HepG2 (cell line): ENCODE data around the gene CDK14.

Source experiments
- ARNTL ChIP-seq: sonication (generic); formaldehyde crosslinking; IDR thresholded peaks from 2 replicates; pipeline ENCODE4 v1.4.0; 2020; ENCODE audit warnings: mild to moderate bottlenecking, missing genetic modification reagents
- CHD4 ChIP-seq: fragments of 200-600 bp; sonication (generic); IDR thresholded peaks from 2 replicates; pipeline ENCODE4 v1.7.0; 2017; ENCODE audit warnings: mild to moderate bottlenecking, low read length, borderline replicate concordance
- EZH2 ChIP-seq: conservative IDR thresholded peaks from 2 replicates; pipeline ENCODE4 v1.6.1; 2012; ENCODE audit warnings: mild to moderate bottlenecking, low read depth, low read length, moderate library complexity
- KLF6 ChIP-seq: IDR thresholded peaks from 2 replicates; pipeline ENCODE4 v1.8.0; 2016; ENCODE audit warnings: missing biosample characterization, missing genetic modification reagents
- MIER2 ChIP-seq: IDR thresholded peaks from 2 replicates; pipeline ENCODE4 v1.6.1; 2016; ENCODE audit warnings: missing biosample characterization, missing genetic modification reagents
- PBX2 ChIP-seq: IDR thresholded peaks from 2 replicates; pipeline ENCODE4 v1.6.1; 2016; ENCODE audit warnings: control low read depth
- POLR2A ChIP-seq, 2 experiments: IDR thresholded peaks; 2 replicates each; pipeline ENCODE4 v1.6.1; 2011; ENCODE audit warnings: low read depth in 2 of 2, low read length in 2 of 2, mild to moderate bottlenecking in 1 of 2, moderate library complexity in 1 of 2; ENCODE audit not compliant: insufficient read depth in 1 of 2
- SIN3A ChIP-seq: IDR thresholded peaks from 2 replicates; pipeline ENCODE4 v1.6.1; 2011; ENCODE audit warnings: low read depth, mild to moderate bottlenecking, control low read depth, low read length, borderline replicate concordance
- ZNF362 ChIP-seq: sonication (generic); formaldehyde crosslinking; IDR thresholded peaks from 2 replicates; pipeline ENCODE4 v1.4.0; 2020; ENCODE audit warnings: missing genetic modification reagents, mild to moderate bottlenecking, borderline replicate concordance
- ZNF543 ChIP-seq: sonication (generic); formaldehyde crosslinking; IDR thresholded peaks from 2 replicates; pipeline ENCODE4 v1.4.0; 2020; ENCODE audit warnings: mild to moderate bottlenecking, missing genetic modification reagents
- ZZZ3 ChIP-seq: sonication (generic); formaldehyde crosslinking; IDR thresholded peaks from 2 replicates; pipeline ENCODE4 v1.4.0; 2020; ENCODE audit warnings: missing genetic modification reagents, mild to moderate bottlenecking, borderline replicate concordance

DNA sequence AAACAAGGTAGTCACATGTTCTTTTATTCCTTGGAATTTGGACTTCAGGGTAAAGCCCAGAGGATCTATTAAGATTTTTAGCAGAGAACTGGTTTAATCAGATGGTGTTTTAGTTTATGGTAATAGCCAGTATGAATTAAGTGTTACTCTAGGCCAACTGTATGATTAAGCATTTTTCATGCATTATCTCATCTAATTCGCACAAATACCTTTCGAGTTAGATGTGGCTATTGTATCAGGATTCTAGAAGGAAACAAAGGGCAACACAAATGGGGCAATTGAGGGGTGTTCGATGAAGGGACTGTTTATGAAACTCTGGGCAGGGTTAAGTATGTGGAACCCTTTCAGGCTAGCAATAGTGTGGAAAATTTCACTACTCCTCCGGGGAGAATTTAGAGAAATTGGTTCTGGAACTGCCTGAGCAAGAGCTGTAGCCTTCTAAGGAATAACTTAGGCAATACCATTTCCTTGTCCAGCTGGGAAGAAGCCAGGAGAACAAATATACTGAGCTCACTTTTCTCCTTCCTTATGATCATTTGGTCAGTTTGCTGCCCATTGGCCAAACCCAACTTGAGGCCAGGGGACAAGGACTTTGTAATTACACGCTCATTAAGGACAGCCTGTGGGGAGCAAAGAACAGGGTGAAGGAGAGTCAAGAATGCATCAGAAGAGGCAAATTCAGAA is 349.1 kb downstream of the CDK14 start:
- TF ChIP-seq ZNF543 (CRISPR knock-in tag) (no peak), KLF6 (CRISPR knock-in tag) (no peak), SIN3A (no peak), EZH2 (no peak), CHD4 (no peak), MIER2 (CRISPR knock-in tag) (no peak), PBX2 (CRISPR knock-in tag) (no peak), POLR2A (IDR thresholded peaks at IDR 0.05; ENCODE audit: insufficient read depth in 1 of 2, low read depth in 2 of 2, low read length in 2 of 2) (no peak), ZNF362 (CRISPR knock-in tag) (no peak), ZZZ3 (CRISPR knock-in tag) (no peak), ARNTL (no peak)
